Measurements from ENCODE around the gene SLC16A12. TPM values are rescaled to one million over a fixed set of nuclear protein-coding genes. Genes with fewer than 3 reads are reported as not detected.

SLC16A12 gene
- total RNA-seq, 1 donor from 2014 or later: 0.21 TPM

DNA sequence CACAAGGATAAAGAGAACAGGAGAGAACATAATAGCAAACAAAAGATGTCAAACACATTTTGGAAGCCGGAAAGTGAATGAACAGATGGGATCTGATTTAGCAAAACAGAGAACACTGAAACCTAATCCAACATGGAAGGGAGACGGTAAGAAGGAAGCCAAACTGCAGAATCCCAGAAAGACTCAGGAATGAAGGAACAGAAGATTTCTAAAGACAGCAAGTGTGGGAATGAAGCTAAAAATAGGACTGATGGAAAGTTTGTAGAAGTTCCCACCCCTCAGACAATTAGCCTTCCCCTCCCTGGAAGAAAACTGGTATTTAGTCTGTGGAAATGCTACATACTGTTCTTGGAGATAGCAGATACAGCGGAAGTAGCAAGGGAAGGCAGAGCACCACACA is 40.8 kb downstream of the SLC16A12 start:
- Mint-ChIP-seq H3K27me3 (ENCODE audit: unreplicated experiment) (peaks cover 2% of the 10 kb centered on the region), H3K27ac (ENCODE audit: unreplicated experiment) (no peak overlapping the region), H3K9me3 (ENCODE audit: unreplicated experiment) (no peaks in the 10 kb centered on the region), H3K36me3 (ENCODE audit: low read depth, unreplicated experiment) (no peaks in the 10 kb centered on the region), H3K4me3 (ENCODE audit: unreplicated experiment) (no peak overlapping the region), H3K4me1 (ENCODE audit: unreplicated experiment) (no peaks in the 10 kb centered on the region)
- TF ChIP-seq, protein P1, sequence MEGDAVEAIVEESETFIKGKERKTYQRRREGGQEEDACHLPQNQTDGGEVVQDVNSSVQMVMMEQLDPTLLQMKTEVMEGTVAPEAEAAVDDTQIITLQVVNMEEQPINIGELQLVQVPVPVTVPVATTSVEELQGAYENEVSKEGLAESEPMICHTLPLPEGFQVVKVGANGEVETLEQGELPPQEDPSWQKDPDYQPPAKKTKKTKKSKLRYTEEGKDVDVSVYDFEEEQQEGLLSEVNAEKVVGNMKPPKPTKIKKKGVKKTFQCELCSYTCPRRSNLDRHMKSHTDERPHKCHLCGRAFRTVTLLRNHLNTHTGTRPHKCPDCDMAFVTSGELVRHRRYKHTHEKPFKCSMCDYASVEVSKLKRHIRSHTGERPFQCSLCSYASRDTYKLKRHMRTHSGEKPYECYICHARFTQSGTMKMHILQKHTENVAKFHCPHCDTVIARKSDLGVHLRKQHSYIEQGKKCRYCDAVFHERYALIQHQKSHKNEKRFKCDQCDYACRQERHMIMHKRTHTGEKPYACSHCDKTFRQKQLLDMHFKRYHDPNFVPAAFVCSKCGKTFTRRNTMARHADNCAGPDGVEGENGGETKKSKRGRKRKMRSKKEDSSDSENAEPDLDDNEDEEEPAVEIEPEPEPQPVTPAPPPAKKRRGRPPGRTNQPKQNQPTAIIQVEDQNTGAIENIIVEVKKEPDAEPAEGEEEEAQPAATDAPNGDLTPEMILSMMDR (IDR thresholded peaks at IDR 0.05; ENCODE audit: unreplicated experiment): no peak
- DNase-seq (ENCODE audit: low spot score): no peak

DNA sequence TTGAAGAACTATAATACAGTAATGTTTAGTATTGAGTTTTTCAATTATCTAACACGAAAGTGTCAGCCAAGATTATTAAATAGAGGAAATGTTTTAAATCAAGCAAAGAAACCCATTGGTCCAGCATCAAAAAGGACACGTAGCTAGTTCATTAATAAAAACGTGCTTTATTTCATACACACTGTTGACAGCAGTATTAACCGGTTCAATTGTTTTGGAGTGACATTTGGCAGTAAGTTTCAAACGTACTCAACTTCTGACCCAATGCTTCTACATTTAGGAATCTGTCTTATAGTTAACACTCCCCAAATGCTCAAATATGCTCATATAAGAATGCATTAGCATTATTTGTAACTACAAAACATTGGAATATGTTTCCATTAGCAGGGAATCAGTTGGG is 41.3 kb downstream of the SLC16A12 start:
- H3K27ac Mint-ChIP-seq (ENCODE audit: unreplicated experiment): no peak overlapping the region
- peaks cover 2% of the 10 kb centered on the region for H3K27me3 Mint-ChIP-seq (ENCODE audit: unreplicated experiment)
- no peaks in the 10 kb centered on the region for H3K9me3 Mint-ChIP-seq (ENCODE audit: unreplicated experiment)
- TF ChIP-seq, protein P1 (IDR thresholded peaks at IDR 0.05; ENCODE audit: unreplicated experiment): no peak
- no peak for DNase-seq (ENCODE audit: low spot score)
- no peaks in the 10 kb centered on the region for H3K4me1 Mint-ChIP-seq (ENCODE audit: unreplicated experiment)
- no peak overlapping the region for H3K4me3 Mint-ChIP-seq (ENCODE audit: unreplicated experiment)
- no peaks in the 10 kb centered on the region for H3K36me3 Mint-ChIP-seq (ENCODE audit: low read depth, unreplicated experiment)

DNA sequence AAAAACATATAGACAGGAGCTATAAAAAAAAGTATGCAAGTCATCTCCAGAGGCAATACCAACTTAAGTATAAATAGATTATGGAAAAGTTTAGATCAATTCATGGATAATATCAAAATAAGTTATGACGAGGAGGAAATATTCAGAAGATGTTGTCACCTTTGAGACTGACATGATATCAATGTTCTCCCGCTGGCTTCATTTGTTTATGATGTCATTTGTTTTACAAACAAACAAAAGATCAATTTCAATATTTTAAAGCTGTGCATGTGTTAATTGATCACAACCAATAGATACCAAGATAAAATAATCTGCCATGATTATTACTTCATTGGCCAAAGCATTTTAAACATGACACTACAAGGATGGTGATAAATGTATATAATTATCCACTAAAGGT is 43.5 kb downstream of the SLC16A12 start:
- Mint-ChIP-seq H3K36me3 (ENCODE audit: low read depth, unreplicated experiment) (no peaks in the 10 kb centered on the region), H3K27me3 (ENCODE audit: unreplicated experiment) (peaks cover 2% of the 10 kb centered on the region), H3K4me1 (ENCODE audit: unreplicated experiment) (no peaks in the 10 kb centered on the region), H3K9me3 (ENCODE audit: unreplicated experiment) (no peaks in the 10 kb centered on the region), H3K27ac (ENCODE audit: unreplicated experiment) (no peak overlapping the region), H3K4me3 (ENCODE audit: unreplicated experiment) (no peak overlapping the region)
- DNase-seq (ENCODE audit: low spot score): no peak
- TF ChIP-seq, protein P1 (IDR thresholded peaks at IDR 0.05; ENCODE audit: unreplicated experiment): no peak

DNA sequence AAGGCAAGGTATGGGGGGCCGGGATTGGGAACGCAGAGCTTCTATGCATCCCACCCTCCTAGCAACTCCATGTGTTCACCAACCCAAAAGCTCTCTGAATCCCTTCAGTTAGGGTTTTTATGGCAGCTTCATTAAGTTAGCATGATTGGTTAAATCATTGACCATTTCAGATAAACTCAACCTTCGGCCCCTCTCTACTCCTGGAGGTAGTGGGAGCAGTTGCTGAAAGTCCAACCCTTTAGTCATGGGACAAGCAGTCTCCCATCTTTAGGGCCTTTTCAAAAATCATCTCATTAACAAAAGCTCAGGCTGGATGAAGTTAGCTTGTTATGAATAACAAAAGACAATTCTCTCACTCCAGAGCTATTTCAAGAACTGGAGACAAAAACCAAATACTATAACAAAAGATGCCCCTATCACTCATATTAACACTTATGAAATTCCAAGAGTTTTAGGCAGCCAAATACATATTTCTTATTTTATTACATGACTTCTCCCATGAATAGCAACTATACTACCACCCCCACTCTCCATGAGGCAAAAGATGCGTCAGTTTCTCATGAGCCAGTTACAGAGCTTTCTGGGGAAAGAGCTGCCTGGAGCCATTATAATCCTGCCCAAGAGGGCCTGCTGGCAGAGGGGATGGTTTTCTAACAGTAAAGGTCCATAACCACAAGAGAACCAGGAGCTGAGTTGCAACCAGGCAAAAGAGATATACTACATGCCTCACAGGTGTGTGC is 44.6 kb downstream of the SLC16A12 start:
- DNase-seq (ENCODE audit: low spot score): no peak
- TF ChIP-seq, protein P1 (IDR thresholded peaks at IDR 0.05; ENCODE audit: unreplicated experiment): no peak
- Mint-ChIP-seq H3K27me3 (ENCODE audit: unreplicated experiment) (peaks cover 2% of the 10 kb centered on the region), H3K36me3 (ENCODE audit: low read depth, unreplicated experiment) (no peaks in the 10 kb centered on the region), H3K27ac (ENCODE audit: unreplicated experiment) (no peak overlapping the region), H3K4me3 (ENCODE audit: unreplicated experiment) (no peak overlapping the region), H3K9me3 (ENCODE audit: unreplicated experiment) (no peaks in the 10 kb centered on the region), H3K4me1 (ENCODE audit: unreplicated experiment) (no peaks in the 10 kb centered on the region)

DNA sequence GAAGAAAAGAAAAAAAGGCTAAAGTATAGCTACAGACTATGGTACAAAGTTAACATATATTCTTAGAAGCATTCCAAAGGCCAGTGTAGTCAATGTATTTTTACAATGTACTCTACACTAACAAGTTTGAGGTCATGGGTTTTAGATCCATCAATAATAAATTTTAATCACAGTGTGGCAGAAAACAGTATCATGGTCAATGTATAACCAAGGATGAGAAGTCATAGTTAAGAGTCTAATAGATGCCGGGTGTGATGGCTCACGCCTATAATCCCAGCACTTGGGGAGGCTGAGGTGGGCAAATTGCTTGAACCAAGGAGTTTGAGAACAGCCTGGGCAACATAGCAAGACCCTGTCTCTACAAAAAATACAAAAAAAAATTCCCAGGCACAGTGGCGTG is 53.1 kb downstream of the SLC16A12 start:
- no peak for DNase-seq (ENCODE audit: low spot score)
- Mint-ChIP-seq H3K36me3 (ENCODE audit: low read depth, unreplicated experiment) (no peaks in the 10 kb centered on the region), H3K9me3 (ENCODE audit: unreplicated experiment) (no peaks in the 10 kb centered on the region), H3K27ac (ENCODE audit: unreplicated experiment) (no peak overlapping the region), H3K27me3 (ENCODE audit: unreplicated experiment) (peaks cover 3% of the 10 kb centered on the region), H3K4me1 (ENCODE audit: unreplicated experiment) (no peaks in the 10 kb centered on the region), H3K4me3 (ENCODE audit: unreplicated experiment) (no peak overlapping the region)
- TF ChIP-seq, protein P1 (IDR thresholded peaks at IDR 0.05; ENCODE audit: unreplicated experiment): no peak
